Panc1 (cell line): ENCODE results near the gene GALNT1.

Experiments
- POLR2AphosphoS5 ChIP-seq: IDR thresholded peaks from 2 replicates; pipeline ENCODE4 v1.6.1; 2012; ENCODE audit warnings: mild to moderate bottlenecking, low read depth, low read length, moderate library complexity
- SIN3A ChIP-seq: IDR thresholded peaks from 2 replicates; pipeline ENCODE4 v1.6.1; 2012; ENCODE audit warnings: low read depth, mild to moderate bottlenecking, low read length, moderate library complexity, borderline replicate concordance; ENCODE audit not compliant: insufficient read depth
- TF ChIP-seq, protein P1 (sequence below): fragments of 450-650 bp; IDR thresholded peaks from 2 replicates; pipeline ENCODE4 v1.5.1; 2017; ENCODE audit warnings: mild to moderate bottlenecking
- TF ChIP-seq, protein P2 (sequence below), 2 experiments: IDR thresholded peaks; 2 replicates each; pipeline ENCODE4 v1.6.1; 2011 to 2012; ENCODE audit warnings: low read depth in 2 of 2, control low read depth in 1 of 2, low read length in 1 of 2, mild to moderate bottlenecking in 1 of 2, moderate library complexity in 1 of 2; ENCODE audit not compliant: insufficient read depth in 1 of 2

DNA sequence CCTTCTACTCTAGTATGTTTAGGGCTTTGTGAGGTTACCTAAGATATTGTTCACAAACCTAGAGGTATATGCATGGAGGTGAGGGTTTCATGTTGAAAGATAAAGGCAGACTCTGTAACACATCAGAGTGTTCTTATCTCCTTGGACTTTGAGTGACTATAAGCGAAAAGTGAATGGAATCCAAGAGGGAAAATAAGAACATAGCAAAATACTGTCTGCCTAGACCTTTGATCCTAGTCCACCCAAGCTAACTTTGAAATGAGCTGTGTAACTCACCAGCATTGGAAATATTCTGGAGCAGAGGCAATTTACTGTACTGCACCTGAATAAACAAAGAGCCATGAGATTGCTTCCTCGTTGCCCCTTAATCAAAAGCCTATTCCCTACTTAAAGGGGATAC, 28.2 kb upstream of the GALNT1 start:
- TF ChIP-seq POLR2AphosphoS5 (no peak), SIN3A (no peak)
- TF ChIP-seq, protein P1, sequence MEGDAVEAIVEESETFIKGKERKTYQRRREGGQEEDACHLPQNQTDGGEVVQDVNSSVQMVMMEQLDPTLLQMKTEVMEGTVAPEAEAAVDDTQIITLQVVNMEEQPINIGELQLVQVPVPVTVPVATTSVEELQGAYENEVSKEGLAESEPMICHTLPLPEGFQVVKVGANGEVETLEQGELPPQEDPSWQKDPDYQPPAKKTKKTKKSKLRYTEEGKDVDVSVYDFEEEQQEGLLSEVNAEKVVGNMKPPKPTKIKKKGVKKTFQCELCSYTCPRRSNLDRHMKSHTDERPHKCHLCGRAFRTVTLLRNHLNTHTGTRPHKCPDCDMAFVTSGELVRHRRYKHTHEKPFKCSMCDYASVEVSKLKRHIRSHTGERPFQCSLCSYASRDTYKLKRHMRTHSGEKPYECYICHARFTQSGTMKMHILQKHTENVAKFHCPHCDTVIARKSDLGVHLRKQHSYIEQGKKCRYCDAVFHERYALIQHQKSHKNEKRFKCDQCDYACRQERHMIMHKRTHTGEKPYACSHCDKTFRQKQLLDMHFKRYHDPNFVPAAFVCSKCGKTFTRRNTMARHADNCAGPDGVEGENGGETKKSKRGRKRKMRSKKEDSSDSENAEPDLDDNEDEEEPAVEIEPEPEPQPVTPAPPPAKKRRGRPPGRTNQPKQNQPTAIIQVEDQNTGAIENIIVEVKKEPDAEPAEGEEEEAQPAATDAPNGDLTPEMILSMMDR = no peak
- TF ChIP-seq, protein P2, sequence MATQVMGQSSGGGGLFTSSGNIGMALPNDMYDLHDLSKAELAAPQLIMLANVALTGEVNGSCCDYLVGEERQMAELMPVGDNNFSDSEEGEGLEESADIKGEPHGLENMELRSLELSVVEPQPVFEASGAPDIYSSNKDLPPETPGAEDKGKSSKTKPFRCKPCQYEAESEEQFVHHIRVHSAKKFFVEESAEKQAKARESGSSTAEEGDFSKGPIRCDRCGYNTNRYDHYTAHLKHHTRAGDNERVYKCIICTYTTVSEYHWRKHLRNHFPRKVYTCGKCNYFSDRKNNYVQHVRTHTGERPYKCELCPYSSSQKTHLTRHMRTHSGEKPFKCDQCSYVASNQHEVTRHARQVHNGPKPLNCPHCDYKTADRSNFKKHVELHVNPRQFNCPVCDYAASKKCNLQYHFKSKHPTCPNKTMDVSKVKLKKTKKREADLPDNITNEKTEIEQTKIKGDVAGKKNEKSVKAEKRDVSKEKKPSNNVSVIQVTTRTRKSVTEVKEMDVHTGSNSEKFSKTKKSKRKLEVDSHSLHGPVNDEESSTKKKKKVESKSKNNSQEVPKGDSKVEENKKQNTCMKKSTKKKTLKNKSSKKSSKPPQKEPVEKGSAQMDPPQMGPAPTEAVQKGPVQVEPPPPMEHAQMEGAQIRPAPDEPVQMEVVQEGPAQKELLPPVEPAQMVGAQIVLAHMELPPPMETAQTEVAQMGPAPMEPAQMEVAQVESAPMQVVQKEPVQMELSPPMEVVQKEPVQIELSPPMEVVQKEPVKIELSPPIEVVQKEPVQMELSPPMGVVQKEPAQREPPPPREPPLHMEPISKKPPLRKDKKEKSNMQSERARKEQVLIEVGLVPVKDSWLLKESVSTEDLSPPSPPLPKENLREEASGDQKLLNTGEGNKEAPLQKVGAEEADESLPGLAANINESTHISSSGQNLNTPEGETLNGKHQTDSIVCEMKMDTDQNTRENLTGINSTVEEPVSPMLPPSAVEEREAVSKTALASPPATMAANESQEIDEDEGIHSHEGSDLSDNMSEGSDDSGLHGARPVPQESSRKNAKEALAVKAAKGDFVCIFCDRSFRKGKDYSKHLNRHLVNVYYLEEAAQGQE (IDR thresholded peaks at IDR 0.05; ENCODE audit: insufficient read depth in 1 of 2, low read depth in 2 of 2, low read length in 1 of 2) = no peak
